NCI-H2196 treated with DMSO at 0.1 percent for 48 hours (cell line): ENCODE data around the gene WDR11.

Source experiments
- DNase-seq: peaks from one replicate; lab custom pipeline; 2025; ENCODE audit not compliant: unreplicated experiment; lab: John Stamatoyannopoulos, UW

The WDR11 gene

DNA sequence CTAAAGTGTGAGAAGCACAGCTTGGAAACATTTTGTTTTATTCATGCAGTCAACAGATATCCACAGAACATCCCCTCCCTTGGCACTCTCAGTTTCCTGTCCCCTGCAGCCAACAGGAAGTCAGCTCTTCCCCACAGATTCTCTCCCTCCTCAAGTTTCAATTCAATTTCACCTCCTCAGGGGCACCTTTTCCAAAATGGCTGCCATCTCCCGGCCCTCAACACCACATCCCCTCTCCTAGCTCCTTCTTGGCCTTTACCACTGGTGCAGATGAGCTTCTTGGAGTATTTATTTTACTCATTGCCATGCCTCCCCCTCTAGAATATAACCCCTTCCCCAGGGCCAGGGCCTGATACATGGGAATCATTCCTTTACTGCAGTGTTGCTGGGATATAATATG, 94.0 kb downstream of the WDR11 start:
- DNase-seq, result no peak

DNA sequence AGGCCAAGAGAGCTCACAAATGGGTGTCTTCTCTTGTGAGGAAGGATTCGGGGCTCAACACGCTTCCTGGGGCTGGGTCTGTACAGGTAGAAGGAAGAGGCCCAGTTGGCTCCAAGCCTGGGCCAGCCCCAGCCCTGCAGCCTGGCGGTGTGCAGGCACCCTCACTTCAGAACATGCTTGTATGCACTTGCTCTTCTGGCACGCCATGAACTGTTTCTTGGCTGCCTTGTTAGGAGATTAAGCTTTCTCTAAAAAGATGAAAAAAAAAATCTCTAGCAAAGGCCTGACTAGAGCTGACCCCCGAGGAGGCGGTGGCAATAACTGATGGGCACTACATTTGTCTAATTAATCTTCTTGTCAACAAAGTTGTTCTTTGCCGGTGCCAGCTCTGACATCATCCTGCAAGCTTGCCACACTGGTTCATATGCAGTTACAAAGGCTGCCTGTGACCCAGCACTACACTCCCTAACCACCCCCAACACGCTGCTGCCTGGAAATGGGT, 94.7 kb downstream of the WDR11 start:
- DNase-seq, result no peak

DNA sequence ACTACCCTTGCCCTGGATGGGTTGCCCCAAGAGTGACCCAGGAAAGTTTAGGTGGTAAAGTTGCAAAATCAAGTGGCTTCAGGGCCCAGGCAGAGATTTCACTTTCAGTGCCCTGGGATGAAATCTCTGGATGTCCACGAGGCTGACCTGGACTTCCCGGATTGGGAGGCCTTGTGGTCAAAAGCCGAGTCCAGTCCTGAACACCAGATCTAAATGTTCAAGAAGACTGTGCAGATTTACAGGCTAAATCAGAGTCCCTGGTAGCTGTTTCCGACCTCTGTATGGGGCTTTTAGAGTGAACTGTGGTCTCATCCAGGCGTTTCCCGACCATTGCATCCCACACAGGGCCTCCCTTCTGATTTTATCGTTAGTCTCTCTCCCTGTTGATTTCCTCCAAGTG, 95.3 kb downstream of the WDR11 start:
- DNase-seq, result no peak

- no peak for DNase-seq
Measured at GRCh38 chr10:120948889-120949608, 97.9 kb downstream of the WDR11 start.

GRCh38 chr10:120949609-120950031, 98.5 kb downstream of the WDR11 start:
- no peak for DNase-seq

DNA sequence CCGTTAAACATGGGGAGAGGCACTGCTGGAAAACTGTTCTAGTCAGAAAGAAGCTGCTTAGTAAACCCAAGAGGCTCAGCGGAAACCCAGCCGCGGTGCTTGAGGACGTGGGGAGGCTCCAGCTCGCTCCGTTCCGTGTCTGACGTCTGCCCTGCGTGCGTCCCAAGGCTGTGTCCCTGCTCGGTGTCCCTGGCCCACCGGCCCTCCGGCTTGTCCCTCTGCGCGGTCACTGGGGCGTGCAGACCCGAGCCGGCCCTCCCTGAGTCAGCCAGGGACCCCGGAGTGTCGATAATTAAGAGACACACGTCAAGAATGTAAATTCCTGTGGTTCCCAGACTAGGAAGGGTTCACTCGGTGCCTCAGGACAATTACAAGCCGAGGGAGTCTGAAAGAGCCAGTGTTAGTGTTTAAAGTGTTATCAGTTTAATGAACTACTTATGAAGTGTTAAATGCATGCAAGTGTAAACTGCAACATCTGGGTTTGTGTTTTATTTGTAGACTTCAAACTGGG, 98.9 kb downstream of the WDR11 start:
- DNase-seq, result no peak

- DNase-seq, result no peak
Measured at GRCh38 chr10:120951288-120951687, 100.1 kb downstream of the WDR11 start.

DNA sequence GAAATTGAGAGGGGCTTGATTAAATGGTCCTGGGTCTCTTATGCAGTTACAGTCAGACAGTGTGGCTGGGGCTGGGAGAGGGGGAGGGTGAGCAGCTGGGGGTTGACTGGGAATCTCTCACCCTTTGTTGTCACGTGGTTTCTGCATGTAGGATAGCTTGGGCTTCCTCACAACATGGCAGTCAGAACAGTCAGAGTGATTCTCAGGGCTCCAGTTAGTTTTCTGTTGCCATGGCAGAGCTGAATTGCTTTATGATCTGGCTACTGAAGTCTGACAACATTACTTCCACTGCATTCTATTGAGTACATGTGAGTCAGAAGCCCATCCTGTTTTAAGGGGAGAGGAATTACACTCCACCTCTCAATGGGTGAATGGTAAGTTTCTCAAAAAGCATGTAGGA, 102.7 kb downstream of the WDR11 start:
- no peak for DNase-seq
